ENCODE measurements around the gene CTTNBP2.

GRCh38 chr7:117767951-117768350 is 105.3 kb downstream of the CTTNBP2 start:
- TF ChIP-seq CTCF (IDR thresholded peaks at IDR 0.05) (no peak), POLR2AphosphoS5 (IDR thresholded peaks at IDR 0.05) (no peak)

Measured in prostate gland (tissue), 2 donors.